HEK293 (cell line): Measurements from ENCODE around the gene SNX13.

Source experiments
- CTCF ChIA-PET: fragments of 350-600 bp; formaldehyde crosslinking; extraction: SDS; loops from one replicate; lab custom pipeline; 2021; ENCODE audit warnings: antibody characterized with exemption; lab: Yijun Ruan, JAX
- POLR2A ChIA-PET: fragments of 300-600 bp; formaldehyde crosslinking; extraction: SDS; loops from one replicate; lab custom pipeline; 2020; ENCODE audit warnings: antibody characterized with exemption, inconsistent platforms; lab: Yijun Ruan, JAX
- H3K27ac ChIP-seq: fragments of 200-500 bp; sonication (Bioruptor generic); 2 replicates; pipeline ENCODE4 v1.5.1; 2014; ENCODE audit warnings: low read depth, low read length, control low read depth, inconsistent platforms; ENCODE audit errors: extremely low read depth
- H3K36me3 ChIP-seq, 2 experiments: fragments of 200-500 bp in 1 of 2; sonication (Bioruptor generic) in 1 of 2; 1 replicate in 1 of 2; 2 replicates in 1 of 2; pipeline ENCODE4 v1.5.1; 2014 to 2017; ENCODE audit warnings: inconsistent platforms in 2 of 2, low read length in 2 of 2; ENCODE audit not compliant: control insufficient read depth in 2 of 2, insufficient read depth in 1 of 2
- H3K4me1 ChIP-seq: fragments of 200-500 bp; sonication (Bioruptor generic); 2 replicates; pipeline ENCODE4 v1.5.1; 2014; ENCODE audit warnings: mild to moderate bottlenecking, low read length, inconsistent platforms; ENCODE audit not compliant: control insufficient read depth, insufficient read depth
- H3K4me3 ChIP-seq: 2 replicates; pipeline ENCODE4 v1.5.1; 2011; ENCODE audit warnings: low read depth, mild to moderate bottlenecking, control low read depth, low read length, moderate library complexity
- H3K9me3 ChIP-seq: fragments of 200-500 bp; sonication (Bioruptor generic); 2 replicates; pipeline ENCODE4 v1.5.1; 2014; ENCODE audit warnings: low read depth, low read length, inconsistent platforms; ENCODE audit not compliant: control insufficient read depth, insufficient read depth
- FEZF1 ChIP-seq: fragments of 450-650 bp; formaldehyde crosslinking; IDR thresholded peaks from 2 replicates; pipeline ENCODE4 v1.5.1; 2016; ENCODE audit warnings: missing biosample characterization, missing genetic modification characterization
- HIC1 ChIP-seq: fragments of 450-650 bp; formaldehyde crosslinking; IDR thresholded peaks from 2 replicates; pipeline ENCODE4 v1.5.1; 2016; ENCODE audit warnings: missing biosample characterization, missing genetic modification characterization
- KLF1 ChIP-seq: fragments of 450-650 bp; formaldehyde crosslinking; IDR thresholded peaks from 2 replicates; pipeline ENCODE4 v1.5.1; 2016; ENCODE audit warnings: missing biosample characterization, missing genetic modification characterization
- OSR2 ChIP-seq: fragments of 450-650 bp; formaldehyde crosslinking; IDR thresholded peaks from 2 replicates; pipeline ENCODE4 v1.5.1; 2016; ENCODE audit warnings: missing biosample characterization, missing genetic modification characterization
- OVOL3 ChIP-seq: fragments of 450-650 bp; formaldehyde crosslinking; IDR thresholded peaks from 2 replicates; pipeline ENCODE4 v1.5.1; 2016; ENCODE audit warnings: missing biosample characterization, missing genetic modification characterization
- PRDM1 ChIP-seq: fragments of 450-650 bp; formaldehyde crosslinking; IDR thresholded peaks from 2 replicates; pipeline ENCODE4; 2016; ENCODE audit warnings: missing biosample characterization, missing genetic modification characterization
- SCRT1 ChIP-seq: fragments of 450-650 bp; formaldehyde crosslinking; IDR thresholded peaks from 2 replicates; pipeline ENCODE4 v1.5.1; 2016; ENCODE audit warnings: missing biosample characterization, missing genetic modification characterization, borderline replicate concordance
- SP7 ChIP-seq: fragments of 450-650 bp; formaldehyde crosslinking; IDR thresholded peaks from 2 replicates; pipeline ENCODE4 v1.5.1; 2016; ENCODE audit warnings: missing biosample characterization, missing genetic modification characterization
- TSHZ1 ChIP-seq: fragments of 450-650 bp; formaldehyde crosslinking; IDR thresholded peaks from 2 replicates; pipeline ENCODE4 v1.5.1; 2016; ENCODE audit warnings: missing biosample characterization, missing genetic modification characterization, borderline replicate concordance
- YY2 ChIP-seq: fragments of 450-650 bp; formaldehyde crosslinking; IDR thresholded peaks from 2 replicates; pipeline ENCODE4 v1.5.1; 2016; ENCODE audit warnings: missing biosample characterization, missing genetic modification characterization
- ZBTB1 ChIP-seq: fragments of 450-650 bp; formaldehyde crosslinking; IDR thresholded peaks from 2 replicates; pipeline ENCODE4 v1.5.1; 2016; ENCODE audit warnings: missing biosample characterization, missing genetic modification characterization
- ZBTB17 ChIP-seq: fragments of 450-650 bp; formaldehyde crosslinking; IDR thresholded peaks from 2 replicates; pipeline ENCODE4 v1.5.1; 2016; ENCODE audit warnings: missing biosample characterization, missing genetic modification characterization
- ZBTB26 ChIP-seq: fragments of 450-650 bp; formaldehyde crosslinking; optimal IDR thresholded peaks from 2 replicates; pipeline ENCODE3; 2016; ENCODE audit warnings: missing biosample characterization, mild to moderate bottlenecking, missing genetic modification characterization
- ZNF140 ChIP-seq: fragments of 450-650 bp; formaldehyde crosslinking; IDR thresholded peaks from 2 replicates; pipeline ENCODE4 v1.5.1; 2016; ENCODE audit warnings: missing biosample characterization, missing genetic modification characterization
- ZNF184 ChIP-seq: fragments of 450-650 bp; IDR thresholded peaks from 2 replicates; pipeline ENCODE4 v1.5.1; 2018; ENCODE audit warnings: missing biosample characterization, mild to moderate bottlenecking, missing genetic modification characterization
- ZNF202 ChIP-seq: fragments of 450-650 bp; formaldehyde crosslinking; IDR thresholded peaks from 2 replicates; pipeline ENCODE4 v1.5.1; 2016; ENCODE audit warnings: missing biosample characterization, missing genetic modification characterization, borderline replicate concordance
- ZNF223 ChIP-seq: fragments of 450-650 bp; formaldehyde crosslinking; IDR thresholded peaks from 2 replicates; pipeline ENCODE4 v1.5.1; 2016; ENCODE audit warnings: missing biosample characterization, missing genetic modification characterization
- ZNF248 ChIP-seq: fragments of 450-650 bp; formaldehyde crosslinking; IDR thresholded peaks from 2 replicates; pipeline ENCODE4 v1.5.1; 2017; ENCODE audit warnings: missing biosample characterization, missing genetic modification characterization
- ZNF266 ChIP-seq: fragments of 450-650 bp; formaldehyde crosslinking; IDR thresholded peaks from 2 replicates; pipeline ENCODE4 v1.5.1; 2016; ENCODE audit warnings: missing biosample characterization, missing genetic modification characterization, low read depth
- ZNF311 ChIP-seq: fragments of 450-650 bp; formaldehyde crosslinking; IDR thresholded peaks from 2 replicates; pipeline ENCODE4 v1.5.1; 2017; ENCODE audit warnings: missing biosample characterization, missing genetic modification characterization, borderline replicate concordance
- ZNF366 ChIP-seq: fragments of 450-650 bp; formaldehyde crosslinking; conservative IDR thresholded peaks from 2 replicates; pipeline ENCODE4 v1.5.1; 2016; ENCODE audit warnings: missing biosample characterization, missing genetic modification characterization
- ZNF513 ChIP-seq: fragments of 450-650 bp; IDR thresholded peaks from 2 replicates; pipeline ENCODE4 v1.5.1; 2018; ENCODE audit warnings: missing biosample characterization, missing genetic modification characterization
- ZNF629 ChIP-seq: fragments of 450-650 bp; formaldehyde crosslinking; IDR thresholded peaks from 2 replicates; pipeline ENCODE4 v1.5.1; 2017; ENCODE audit warnings: missing biosample characterization, missing genetic modification characterization
- ZNF677 ChIP-seq: fragments of 450-650 bp; IDR thresholded peaks from 2 replicates; pipeline ENCODE4 v1.5.0; 2018; ENCODE audit warnings: missing biosample characterization, mild to moderate bottlenecking, missing genetic modification characterization, moderate library complexity
- ZNF768 ChIP-seq: fragments of 450-650 bp; formaldehyde crosslinking; IDR thresholded peaks from 2 replicates; pipeline ENCODE4 v1.5.1; 2018; ENCODE audit warnings: missing biosample characterization, mild to moderate bottlenecking, missing genetic modification characterization
- ZNF791 ChIP-seq: fragments of 450-650 bp; formaldehyde crosslinking; IDR thresholded peaks from 2 replicates; pipeline ENCODE4 v1.5.1; 2016; ENCODE audit warnings: missing biosample characterization, missing genetic modification characterization
- ZNF830 ChIP-seq: fragments of 450-650 bp; IDR thresholded peaks from 2 replicates; pipeline ENCODE4 v1.5.0; 2018; ENCODE audit warnings: missing biosample characterization, missing genetic modification characterization, low read depth, mild to moderate bottlenecking, moderate library complexity
- ZSCAN16 ChIP-seq: fragments of 450-650 bp; formaldehyde crosslinking; IDR thresholded peaks from 2 replicates; pipeline ENCODE4 v1.5.1; 2016; ENCODE audit warnings: missing biosample characterization, missing genetic modification characterization

The SNX13 gene

GRCh38 chr7:17957871-17958270, 17.6 kb upstream of the SNX13 start (continued):
- TF ChIP-seq ZNF513 (tag by site-specific recombination) (no peak), TSHZ1 (tag by site-specific recombination) (no peak), ZNF184 (tag by site-specific recombination) (no peak), ZNF223 (tag by site-specific recombination) (no peak)

- ChIA-PET POLR2A (no interaction called here), CTCF (no interaction called here)
- Histone ChIP-seq H3K4me3 (no peak overlapping the region), H3K9me3 (no peaks in the 10 kb centered on the region), H3K36me3 (no peaks in the 10 kb centered on the region), H3K27ac (no peak overlapping the region), H3K4me1 (no peaks in the 10 kb centered on the region)
- no peak for TF ChIP-seq ZSCAN16
- TF ChIP-seq PRDM1 = peak; percentile 61; the same call in 1 of the 2 replicates
- TF ChIP-seq OVOL3 (tag by site-specific recombination) = no peak
- no peak for TF ChIP-seq ZNF768 (tag by site-specific recombination)
- no peak for TF ChIP-seq ZNF791 (tag by site-specific recombination)
- no peak for TF ChIP-seq ZNF366 (tag by site-specific recombination)
- TF ChIP-seq ZBTB1 (tag by site-specific recombination) = no peak
- no peak for TF ChIP-seq ZNF677 (tag by site-specific recombination)
- TF ChIP-seq SP7 (tag by site-specific recombination) = no peak
These were observed 12.1 kb upstream of the SNX13 start for GRCh38 chr7:17952387-17952786.

GRCh38 chr7:17951742-17952254, 11.5 kb upstream of the SNX13 start:
- Histone ChIP-seq H3K4me3 (no peak overlapping the region), H3K27ac (no peak overlapping the region), H3K4me1 (no peaks in the 10 kb centered on the region), H3K9me3 (no peaks in the 10 kb centered on the region), H3K36me3 (no peaks in the 10 kb centered on the region)
- CTCF ChIA-PET = no interaction called here
- POLR2A ChIA-PET = no interaction called here
- TF ChIP-seq ZNF266 (tag by site-specific recombination) (no peak), OSR2 (no peak), ZBTB17 (no peak), KLF1 (tag by site-specific recombination) (no peak), ZNF830 (tag by site-specific recombination) (no peak), ZNF202 (tag by site-specific recombination) (no peak), YY2 (tag by site-specific recombination) (no peak), ZNF629 (no peak), ZNF140 (tag by site-specific recombination) (no peak), ZNF311 (tag by site-specific recombination) (no peak), FEZF1 (tag by site-specific recombination) (no peak), ZNF248 (tag by site-specific recombination) (no peak), HIC1 (tag by site-specific recombination) (no peak), SCRT1 (tag by site-specific recombination) (no peak), ZBTB26 (tag by site-specific recombination) (no peak)
